ENCODE measurements around the gene CTBP2. TPM values are rescaled to one million over a fixed set of nuclear protein-coding genes. Genes with fewer than 3 reads are reported as not detected.

CTBP2 gene
- total and polyA plus RNA-seq, 10 of the 15 experiments (the other 5 are each of a cell fraction or from before 2014, with no cell fraction given), result 0.02 to 0.72 (median 0.06) TPM; not detected in 2

GRCh38 chr10:125201108-125201524 is 40.8 kb upstream of the CTBP2 start (continued):
- no peak; a peak in 1 of 4 replicates for TF ChIP-seq BHLHE40 (IDR thresholded peaks at IDR 0.05; ENCODE audit: borderline replicate concordance in 1 of 2, low read depth in 2 of 2, low read length in 1 of 2)
- TF ChIP-seq SIX5 (IDR thresholded peaks at IDR 0.05; ENCODE audit: low read depth, low read length, severe bottlenecking), result no peak
- no peak for TF ChIP-seq NFYB (IDR thresholded peaks at IDR 0.05; ENCODE audit: insufficient read depth, low read depth, low read length)
- peak; percentile 50; the same call in 1 of the 2 replicates for TF ChIP-seq NFIC (IDR thresholded peaks at IDR 0.05; ENCODE audit: low read depth, low read length)
- no peak for TF ChIP-seq ZNF384 (IDR thresholded peaks at IDR 0.05; ENCODE audit: borderline replicate concordance, low read depth, low read length)
- no peak for TF ChIP-seq RAD21 (IDR thresholded peaks at IDR 0.05; ENCODE audit: insufficient read depth, low read depth, low read length)
- peak; percentile 46; the same call in 1 of the 2 replicates for TF ChIP-seq CREM (IDR thresholded peaks at IDR 0.05; ENCODE audit: low read depth)
- no peak for TF ChIP-seq ZBED1 (IDR thresholded peaks at IDR 0.05; ENCODE audit: borderline replicate concordance)
- no peak for TF ChIP-seq NBN (IDR thresholded peaks at IDR 0.05)
- TF ChIP-seq SRF (IDR thresholded peaks at IDR 0.05; ENCODE audit: low read depth in 2 of 2, low read length in 2 of 2), result 0 out of 4 replicates have a peak, but pooled peaks of 1 of the 2 experiments have one; percentile 54
- TF ChIP-seq NFXL1 (IDR thresholded peaks at IDR 0.05; ENCODE audit: borderline replicate concordance), result no peak
- TF ChIP-seq POLR2A (IDR thresholded peaks at IDR 0.05; ENCODE audit: low read depth, low read length), result no peak
- no peak for TF ChIP-seq ASH2L (IDR thresholded peaks at IDR 0.05; ENCODE audit: borderline replicate concordance, low read depth)
- no peak for TF ChIP-seq RCOR1 (conservative IDR thresholded peaks at IDR 0.05; ENCODE audit: low read depth, low read length)
- no peak for TF ChIP-seq CBX3 (IDR thresholded peaks at IDR 0.05; ENCODE audit: borderline replicate concordance, low read depth)
- TF ChIP-seq FOS (IDR thresholded peaks at IDR 0.05; ENCODE audit: borderline replicate concordance, extremely low read depth, insufficient read length), result no peak
- TF ChIP-seq RAD51 (IDR thresholded peaks at IDR 0.05), result no peak
- no peak for TF ChIP-seq CHD4 (IDR thresholded peaks at IDR 0.05)
- TF ChIP-seq POLR2AphosphoS5 (IDR thresholded peaks at IDR 0.05; ENCODE audit: low read length), result no peak
- peak; percentile 27; the same call in 1 of the 2 replicates for TF ChIP-seq IRF4 (IDR thresholded peaks at IDR 0.05; ENCODE audit: low read depth, low read length)
- peak; percentile 61 for TF ChIP-seq EED (IDR thresholded peaks at IDR 0.05; ENCODE audit: low read depth)
- TF ChIP-seq DPF2 (IDR thresholded peaks at IDR 0.05), result no peak
- no peak for TF ChIP-seq ZNF207 (IDR thresholded peaks at IDR 0.05; ENCODE audit: borderline replicate concordance)
- no peak for TF ChIP-seq ZBTB4 (CRISPR knock-in tag; IDR thresholded peaks at IDR 0.05)
- TF ChIP-seq ZNF622 (IDR thresholded peaks at IDR 0.05), result no peak
- TF ChIP-seq BRCA1 (IDR thresholded peaks at IDR 0.05; ENCODE audit: low read depth, low read length), result no peak
- no peak for TF ChIP-seq SIN3A (IDR thresholded peaks at IDR 0.05; ENCODE audit: low read depth, low read length)
- no peak for TF ChIP-seq YBX1 (IDR thresholded peaks at IDR 0.05)
- TF ChIP-seq NKRF (conservative IDR thresholded peaks at IDR 0.05), result no peak
- TF ChIP-seq MXI1 (IDR thresholded peaks at IDR 0.05; ENCODE audit: low read depth, low read length), result no peak
- TF ChIP-seq ESRRA (IDR thresholded peaks at IDR 0.05; ENCODE audit: low read length), result no peak

Data from GM12878 (cell line).